ENCODE measurements around the gene SERPINA4. TPM values are rescaled to one million over a fixed set of nuclear protein-coding genes. Genes with fewer than 3 reads are reported as not detected.
"Not testable (repeated sequence)": the region's sequence is repeated elsewhere in the genome, so short reads cannot be mapped to it uniquely, and the experiment has no call there.

The SERPINA4 gene
- polyA plus RNA-seq, 3 donors = 1.1 to 76.1 TPM; not detected in 1

DNA sequence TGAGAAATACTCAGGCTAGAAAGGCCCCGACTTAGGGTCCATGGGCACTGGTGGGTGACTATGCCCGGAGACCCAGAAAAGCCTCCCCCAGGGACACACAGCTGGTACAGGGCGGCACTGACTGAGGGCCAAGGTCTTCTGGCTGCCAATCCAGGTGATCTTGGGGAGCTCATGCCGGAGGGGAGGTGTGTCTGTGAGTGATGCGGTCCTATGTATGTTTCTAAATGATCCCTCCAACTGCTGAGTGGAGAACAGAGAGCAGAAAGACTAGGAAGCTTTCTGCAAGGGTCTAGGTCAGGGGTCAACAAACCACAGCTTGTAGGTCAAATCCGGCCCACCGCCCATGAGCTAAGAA lies 391 bp downstream of the SERPINA4 start:
- no peak overlapping the region for H3K27ac ChIP-seq (ENCODE audit: low read depth, low read length)
- 49 to 82% (median 82%) methylated on average over 7 of the region's 7 CpGs for WGBS, 3 donors

DNA sequence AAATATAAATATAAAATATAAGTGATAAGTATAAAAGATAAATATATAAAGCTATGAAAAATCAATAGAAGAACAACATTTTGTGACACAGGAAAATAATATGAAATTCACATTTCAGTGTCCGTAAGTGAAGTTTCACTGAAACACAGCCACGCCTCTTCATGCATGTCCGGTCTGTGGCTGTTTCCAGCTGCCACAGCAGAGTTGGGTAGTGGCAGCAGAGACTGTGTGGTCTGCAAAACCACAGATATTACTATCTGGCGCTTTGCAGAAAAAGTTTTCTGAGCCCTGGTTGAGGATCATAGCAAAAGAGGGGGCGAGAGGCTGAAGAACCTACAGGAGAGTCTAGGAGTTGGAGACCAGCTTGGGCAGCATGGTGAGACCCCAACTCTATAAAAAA lies 780 bp downstream of the SERPINA4 start:
- WGBS, 3 donors = 78 to 84% (median 84%) methylated on average over 5 of the region's 5 CpGs
- H3K27ac ChIP-seq (ENCODE audit: low read depth, low read length) = no peak overlapping the region

DNA sequence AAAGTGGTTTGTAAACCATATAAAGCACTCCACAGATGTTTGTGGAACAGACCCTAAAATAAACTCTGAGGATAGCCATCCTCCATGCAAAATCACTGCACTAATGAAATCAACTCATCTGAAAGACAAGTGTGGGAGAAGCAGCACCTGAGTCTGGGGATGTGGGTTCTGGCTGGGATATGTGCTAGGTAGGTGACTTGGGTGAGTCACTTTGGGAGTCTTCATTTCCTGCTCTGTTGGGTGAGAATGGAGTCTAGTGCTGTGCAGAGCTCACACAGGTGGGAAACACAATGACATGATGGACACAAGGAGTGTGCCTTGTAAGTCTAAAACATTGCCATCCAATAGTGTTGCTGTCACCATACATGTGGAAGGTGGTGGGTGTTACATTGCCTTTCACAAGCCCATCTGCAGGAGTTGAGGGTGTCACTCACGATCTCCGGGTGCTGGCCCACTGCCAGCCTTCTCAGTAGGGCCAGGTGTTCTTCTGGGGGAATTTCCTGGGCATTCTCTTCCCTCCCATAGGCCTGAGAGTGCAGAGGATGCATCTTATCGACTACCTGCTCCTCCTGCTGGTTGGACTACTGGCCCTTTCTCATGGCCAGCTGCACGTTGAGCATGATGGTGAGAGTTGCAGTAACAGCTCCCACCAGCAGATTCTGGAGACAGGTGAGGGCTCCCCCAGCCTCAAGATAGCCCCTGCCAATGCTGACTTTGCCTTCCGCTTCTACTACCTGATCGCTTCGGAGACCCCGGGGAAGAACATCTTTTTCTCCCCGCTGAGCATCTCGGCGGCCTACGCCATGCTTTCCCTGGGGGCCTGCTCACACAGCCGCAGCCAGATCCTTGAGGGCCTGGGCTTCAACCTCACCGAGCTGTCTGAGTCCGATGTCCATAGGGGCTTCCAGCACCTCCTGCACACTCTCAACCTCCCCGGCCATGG lies 2.0 kb downstream of the SERPINA4 start:
- WGBS, 3 donors = 82 to 90% (median 89%) methylated on average over 16 of the region's 16 CpGs
- H3K27ac ChIP-seq (ENCODE audit: low read depth, low read length) = no peak overlapping the region

DNA sequence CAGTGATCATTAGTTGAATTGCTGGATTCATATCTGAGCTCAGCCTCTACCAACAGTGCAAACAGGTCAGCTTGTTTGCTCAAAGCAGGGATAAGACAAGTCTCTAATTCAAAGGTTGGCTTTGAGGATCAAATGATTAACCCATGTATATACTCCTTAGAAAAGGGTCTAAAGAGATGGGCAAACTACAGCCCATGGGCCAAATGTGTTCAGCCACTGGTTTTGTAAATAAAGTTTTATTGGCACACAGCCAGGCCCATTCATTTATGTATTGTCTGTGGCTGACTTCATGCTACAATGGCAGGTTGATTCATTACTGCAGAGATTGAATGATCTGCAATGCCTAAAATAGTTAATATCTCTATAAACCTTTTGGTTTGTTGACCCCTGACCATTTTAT lies 3.1 kb downstream of the SERPINA4 start:
- H3K27ac ChIP-seq (ENCODE audit: low read depth, low read length) = no peak overlapping the region

DNA sequence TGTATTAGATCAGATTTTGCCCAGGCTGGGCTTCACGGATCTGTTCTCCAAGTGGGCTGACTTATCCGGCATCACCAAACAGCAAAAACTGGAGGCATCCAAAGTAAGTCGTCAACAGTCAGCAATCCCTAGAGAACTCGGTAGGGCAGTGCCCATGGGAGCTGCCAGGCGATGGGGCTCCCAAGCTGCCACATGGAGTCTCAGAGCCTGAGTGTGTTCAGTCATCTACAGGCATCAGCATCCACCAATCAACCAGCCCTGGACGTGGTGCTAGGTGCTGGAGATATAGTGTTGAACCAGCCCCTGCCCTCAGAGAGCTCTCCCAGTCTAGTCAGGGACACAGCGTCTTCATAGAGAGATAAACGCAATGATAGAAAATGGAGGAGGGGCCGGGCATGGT lies 6.9 kb downstream of the SERPINA4 start:
- H3K27ac ChIP-seq (ENCODE audit: low read depth, low read length) = no peak overlapping the region
- 89 to 94% (median 91%) methylated on average over 9 of the region's 9 CpGs for WGBS, 3 donors

DNA sequence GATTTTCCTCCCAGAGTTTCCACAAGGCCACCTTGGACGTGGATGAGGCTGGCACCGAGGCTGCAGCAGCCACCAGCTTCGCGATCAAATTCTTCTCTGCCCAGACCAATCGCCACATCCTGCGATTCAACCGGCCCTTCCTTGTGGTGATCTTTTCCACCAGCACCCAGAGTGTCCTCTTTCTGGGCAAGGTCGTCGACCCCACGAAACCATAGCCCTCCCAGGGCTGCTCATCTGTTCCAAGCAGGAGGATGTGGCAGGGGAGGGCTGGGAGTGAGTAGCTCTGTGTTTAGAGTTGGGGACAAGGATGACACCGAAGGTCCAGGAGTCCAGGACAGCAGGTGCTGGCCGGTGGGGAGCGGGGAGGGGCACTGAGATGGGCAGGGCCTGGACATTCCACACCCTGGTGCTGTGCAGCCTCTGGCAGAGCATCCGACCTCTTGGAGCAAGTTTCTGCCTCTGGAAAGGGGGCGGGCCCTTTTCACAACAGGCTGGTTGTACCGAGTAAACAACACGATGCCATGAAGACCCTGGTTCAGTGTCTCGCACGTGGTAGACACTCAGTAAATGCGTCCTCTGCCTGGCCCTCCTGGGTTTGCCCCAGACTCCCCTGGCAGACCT lies 8.2 kb downstream of the SERPINA4 start:
- WGBS, 3 donors = 83 to 93% (median 90%) methylated on average over 19 to 20 of the region's 20 CpGs
- H3K27ac ChIP-seq (ENCODE audit: low read depth, low read length) = no peak overlapping the region

DNA sequence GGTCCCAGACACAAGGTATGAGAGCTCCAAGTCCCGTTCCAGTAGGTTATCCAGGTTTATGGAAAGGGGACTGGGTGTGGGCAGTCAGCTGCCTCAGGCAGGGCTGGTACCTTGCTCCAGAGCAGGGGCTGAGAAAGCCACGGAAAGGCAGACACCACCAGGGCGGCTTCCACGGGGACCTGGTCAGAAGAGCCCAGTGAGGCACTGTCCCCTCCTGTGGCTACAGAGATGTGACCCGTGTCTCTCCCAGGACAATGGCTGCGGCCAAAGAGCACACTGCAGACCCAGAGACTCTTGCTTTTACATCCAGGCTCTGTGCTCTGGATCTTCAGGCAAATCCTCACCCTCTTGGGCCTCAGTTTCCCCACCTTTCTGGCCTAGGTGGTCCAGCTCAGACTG lies 8.8 kb downstream of the SERPINA4 start:
- H3K27ac ChIP-seq (ENCODE audit: low read depth, low read length) = no peak overlapping the region
- WGBS, 3 donors = 90 to 93% (median 92%) methylated on average over 6 of the region's 6 CpGs

DNA sequence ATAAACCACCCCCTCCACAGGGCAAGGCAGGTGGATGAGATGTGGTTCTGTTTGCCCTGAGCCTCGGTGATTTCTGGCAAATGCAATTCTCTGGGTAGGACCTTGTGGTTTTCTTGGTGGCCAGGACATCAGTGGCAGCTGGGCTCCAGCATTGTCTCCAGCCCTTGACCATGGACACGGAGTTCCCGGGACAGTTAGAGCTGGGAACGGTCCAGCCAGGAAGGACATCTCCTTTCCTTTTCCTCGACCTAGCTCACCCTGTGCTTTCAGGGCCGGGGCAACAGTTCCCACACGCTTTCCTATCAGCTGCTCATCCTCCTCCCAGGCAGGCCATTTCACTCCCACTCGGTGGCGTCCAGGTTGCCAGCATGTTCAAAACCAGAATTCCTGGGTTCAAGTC lies 9.2 kb downstream of the SERPINA4 start:
- no peak overlapping the region for H3K27ac ChIP-seq (ENCODE audit: low read depth, low read length)
- WGBS, 3 donors = 77 to 84% (median 82%) methylated on average over 9 of the region's 9 CpGs

DNA sequence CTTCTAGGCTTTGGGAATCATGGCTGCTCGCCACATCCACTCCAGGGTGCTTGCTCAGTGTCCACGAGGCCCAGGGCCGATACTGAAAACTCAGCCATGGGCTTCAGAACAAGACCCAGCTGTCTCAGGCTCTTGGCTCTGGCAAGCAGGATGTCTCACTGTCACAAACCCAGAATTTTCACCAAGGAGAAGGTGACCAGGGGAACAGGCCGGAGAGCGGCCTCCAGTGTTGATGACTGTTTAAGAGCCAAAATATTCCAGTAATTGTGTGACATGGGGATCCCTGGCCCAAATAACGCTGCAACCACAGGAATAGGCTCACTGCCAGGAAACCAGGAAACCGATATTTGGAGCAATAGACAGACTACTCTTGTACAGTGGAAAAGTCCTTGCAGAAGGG lies 10.2 kb downstream of the SERPINA4 start:
- no peak overlapping the region for H3K27ac ChIP-seq (ENCODE audit: low read depth, low read length)
- WGBS, 3 donors = 49 to 55% (median 50%) methylated on average over 7 of the region's 7 CpGs

DNA sequence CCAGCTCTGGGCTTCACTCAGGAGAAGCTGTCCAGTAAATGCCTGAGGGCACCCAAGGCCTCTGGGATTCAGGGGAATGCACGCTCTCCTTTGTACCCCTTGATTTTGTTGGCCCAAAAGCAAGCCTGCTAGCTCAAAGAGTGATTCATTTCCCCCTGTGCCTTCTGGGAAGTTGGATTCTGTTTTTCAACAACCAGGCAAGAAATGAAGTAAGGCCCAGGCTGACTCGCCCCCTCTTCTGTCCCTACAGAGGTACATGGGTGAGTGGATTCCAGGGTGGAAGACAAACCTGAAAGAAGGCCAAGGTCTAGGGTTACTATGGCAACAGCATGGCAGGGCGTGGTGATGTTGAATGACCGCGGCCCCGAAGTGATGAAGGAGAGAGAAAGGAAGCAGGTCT lies 10.7 kb downstream of the SERPINA4 start:
- H3K27ac ChIP-seq (ENCODE audit: low read depth, low read length) = no peak overlapping the region

DNA sequence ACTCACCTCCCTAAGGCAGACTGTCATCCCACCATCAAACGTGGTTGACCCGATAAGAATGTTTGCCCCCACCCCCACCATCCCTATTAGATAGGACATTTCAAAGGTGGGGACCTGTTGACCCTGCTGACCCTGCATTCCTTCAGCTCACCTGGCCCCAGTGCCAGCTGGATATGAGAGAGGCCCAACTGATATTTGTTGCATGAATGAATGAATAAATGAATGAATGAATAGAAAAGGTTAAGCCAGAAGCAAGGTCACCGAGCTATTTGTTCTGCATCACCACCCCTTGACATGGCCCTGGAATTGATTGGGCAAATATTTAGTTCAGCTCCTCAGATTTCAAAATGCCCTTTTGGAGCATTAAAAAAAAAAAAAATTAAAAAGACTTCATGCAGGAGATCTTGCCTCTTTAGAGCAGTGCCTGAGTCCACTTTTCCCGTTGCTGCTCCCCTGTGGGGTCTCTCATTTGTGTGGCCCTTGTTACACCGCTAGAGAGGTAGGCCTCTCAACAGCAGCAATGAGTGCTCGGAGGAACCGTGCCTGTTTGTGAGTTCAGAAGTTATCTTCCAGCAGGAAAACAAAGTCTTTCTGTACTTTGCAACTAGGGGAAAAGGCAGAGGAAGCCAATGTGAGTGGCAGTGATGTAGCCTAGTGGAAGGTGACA lies 11.5 kb downstream of the SERPINA4 start:
- H3K27ac ChIP-seq (ENCODE audit: low read depth, low read length) = no peak overlapping the region
- WGBS, 3 donors = 32 to 85% (median 84%) methylated on average over 7 of the region's 7 CpGs

More for the DNA sequence above, 10.7 kb downstream of the SERPINA4 start:
- WGBS, 3 donors = 73 to 83% (median 74%) methylated on average over 6 of the region's 6 CpGs

DNA sequence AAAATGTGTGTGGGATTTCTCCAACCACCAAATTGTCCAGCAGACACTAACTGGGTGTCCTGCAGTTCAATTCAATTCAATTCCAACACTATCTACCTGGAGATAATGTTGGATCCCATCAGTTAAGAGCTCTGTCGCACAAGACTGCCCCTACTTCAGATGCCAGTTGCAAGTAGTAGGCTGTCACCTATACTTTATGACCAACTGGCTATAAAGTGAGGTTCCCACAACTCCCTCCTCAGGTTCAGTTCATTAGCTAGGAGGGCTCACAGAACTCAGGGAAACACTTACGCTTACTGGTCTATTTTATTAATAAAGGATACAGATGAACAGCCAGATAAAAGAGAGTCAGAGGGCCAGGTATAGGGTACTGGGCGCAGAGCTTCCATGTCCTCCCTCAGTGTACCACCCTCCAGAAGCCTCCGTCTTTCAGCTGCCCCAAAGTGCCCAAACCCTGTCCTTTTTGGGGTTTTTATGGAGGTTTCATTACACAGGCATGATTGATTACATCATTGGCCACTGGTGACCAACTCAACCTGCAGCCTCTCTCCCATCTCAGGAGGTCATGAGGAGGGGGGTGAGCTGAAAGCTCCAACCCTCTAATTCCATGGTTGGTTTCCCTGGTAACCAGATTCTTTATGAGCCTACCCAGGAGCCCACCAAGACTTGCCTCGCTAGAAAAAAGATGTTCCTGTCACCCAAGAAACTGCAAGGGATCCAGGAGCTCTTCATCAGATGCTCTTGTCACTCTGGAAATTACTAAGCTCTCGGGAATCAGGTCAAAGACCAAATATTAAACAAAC lies 12.4 kb downstream of the SERPINA4 start:
- H3K27ac ChIP-seq (ENCODE audit: low read depth, low read length) = no peak overlapping the region
- 84 to 88% (median 85%) methylated on average over 6 of the region's 6 CpGs for WGBS, 3 donors

DNA sequence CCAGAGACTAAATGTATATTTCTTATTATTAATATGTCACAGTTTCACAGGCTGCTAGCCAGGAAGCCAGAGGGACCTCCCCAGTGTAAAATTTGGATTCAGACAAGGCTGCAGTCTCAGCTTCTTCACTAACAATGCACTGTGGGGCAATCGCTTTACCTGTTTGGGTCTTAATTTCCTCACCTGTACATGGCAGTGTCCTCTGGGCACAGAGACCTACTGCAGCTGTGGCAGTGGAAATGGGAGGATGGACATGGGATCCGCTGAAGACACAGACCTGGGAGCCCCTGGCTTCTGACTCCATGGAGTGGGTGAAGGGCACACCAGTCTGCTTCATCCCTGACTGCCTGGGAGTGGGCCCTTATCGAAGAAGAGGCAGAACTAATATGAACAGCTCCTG lies 13.1 kb downstream of the SERPINA4 start:
- H3K27ac ChIP-seq (ENCODE audit: low read depth, low read length) = no peak overlapping the region
- 77 to 87% (median 78%) methylated on average over 3 of the region's 3 CpGs for WGBS, 3 donors

DNA sequence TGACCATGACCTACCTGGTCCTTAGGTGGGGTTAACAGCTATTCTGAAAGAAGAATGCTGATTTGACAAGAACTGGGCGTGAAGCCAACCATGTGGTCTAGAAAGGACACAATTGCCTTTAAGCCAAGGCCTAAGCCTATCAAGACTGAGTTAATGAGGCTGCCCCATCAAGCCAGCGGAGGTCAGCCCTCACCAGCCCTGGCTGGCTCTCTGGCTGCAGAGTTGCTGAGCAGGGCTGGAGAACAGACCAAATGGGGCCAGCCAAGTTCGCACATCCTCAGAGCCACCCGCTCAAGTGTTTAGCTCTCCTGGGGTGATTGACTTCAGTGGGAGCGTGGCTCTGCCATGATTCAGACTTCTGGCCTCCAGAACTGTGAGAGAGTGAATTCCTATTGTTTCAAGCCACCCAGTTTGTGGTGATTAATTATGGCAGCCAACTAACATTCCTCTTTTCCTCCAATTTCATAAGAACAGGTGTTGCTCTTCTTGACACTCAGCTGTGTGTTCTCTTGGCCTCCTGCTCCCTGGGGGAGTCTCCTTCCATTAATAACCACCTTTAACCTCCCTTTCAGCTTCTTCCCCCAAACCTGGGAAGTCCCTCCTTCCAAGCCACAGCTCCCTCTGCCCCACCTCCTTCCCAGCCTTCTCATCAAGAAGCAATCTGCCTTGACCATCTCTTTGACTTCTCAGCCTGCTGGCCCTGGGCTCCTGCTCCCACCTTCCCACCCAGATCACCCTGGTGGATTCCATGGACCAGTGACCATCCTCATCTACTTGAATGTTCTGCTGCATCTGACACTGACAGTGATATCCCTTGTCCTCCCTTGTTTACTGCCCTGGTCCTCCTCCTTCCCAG lies 14.7 kb downstream of the SERPINA4 start:
- 54 to 84% (median 84%) methylated on average over 5 of the region's 5 CpGs for WGBS, 3 donors
- H3K27ac ChIP-seq (ENCODE audit: low read depth, low read length) = no peak overlapping the region

DNA sequence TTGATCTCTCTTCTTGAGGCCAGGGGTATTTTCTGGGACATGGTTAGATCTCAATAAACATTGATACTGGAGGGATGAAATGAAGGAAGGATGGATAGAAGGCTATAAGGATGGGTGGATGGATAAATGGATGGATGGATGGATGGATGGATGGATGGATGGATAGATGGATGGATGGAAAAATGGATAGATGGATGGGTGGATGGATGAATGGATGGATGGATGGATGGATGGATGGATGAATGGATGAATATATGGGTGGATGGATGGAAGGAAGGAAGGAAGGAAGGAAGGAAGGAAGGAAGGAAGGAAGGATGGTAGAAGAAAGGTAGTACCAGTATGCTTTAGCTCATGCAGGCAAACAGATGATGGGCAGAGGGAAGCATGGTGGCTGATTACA lies 16.2 kb downstream of the SERPINA4 start:
- not testable (repeated sequence) for H3K27ac ChIP-seq (ENCODE audit: low read depth, low read length)

DNA sequence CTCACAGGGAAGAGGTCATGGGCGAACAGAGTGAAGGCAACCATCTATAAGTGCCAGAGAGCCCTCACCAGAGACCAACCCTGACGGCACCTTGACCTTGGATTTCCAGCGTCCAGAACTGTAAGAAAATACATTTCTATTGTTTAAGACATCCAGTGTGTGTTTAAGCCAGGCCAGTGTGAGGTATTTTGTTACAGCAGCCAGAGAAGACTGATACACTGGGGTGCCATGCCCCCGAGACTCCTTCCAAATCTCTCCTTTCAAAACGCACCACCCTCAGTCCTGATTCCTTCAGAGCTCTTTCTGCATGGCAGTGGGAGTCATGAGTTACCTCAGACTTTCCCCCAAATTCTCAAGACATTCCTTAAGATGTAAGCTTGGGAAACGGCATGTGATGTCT lies 17.5 kb downstream of the SERPINA4 start:
- WGBS, 3 donors = 83 to 85% (median 85%) methylated on average over 6 of the region's 6 CpGs
- H3K27ac ChIP-seq (ENCODE audit: low read depth, low read length) = no peak overlapping the region

DNA sequence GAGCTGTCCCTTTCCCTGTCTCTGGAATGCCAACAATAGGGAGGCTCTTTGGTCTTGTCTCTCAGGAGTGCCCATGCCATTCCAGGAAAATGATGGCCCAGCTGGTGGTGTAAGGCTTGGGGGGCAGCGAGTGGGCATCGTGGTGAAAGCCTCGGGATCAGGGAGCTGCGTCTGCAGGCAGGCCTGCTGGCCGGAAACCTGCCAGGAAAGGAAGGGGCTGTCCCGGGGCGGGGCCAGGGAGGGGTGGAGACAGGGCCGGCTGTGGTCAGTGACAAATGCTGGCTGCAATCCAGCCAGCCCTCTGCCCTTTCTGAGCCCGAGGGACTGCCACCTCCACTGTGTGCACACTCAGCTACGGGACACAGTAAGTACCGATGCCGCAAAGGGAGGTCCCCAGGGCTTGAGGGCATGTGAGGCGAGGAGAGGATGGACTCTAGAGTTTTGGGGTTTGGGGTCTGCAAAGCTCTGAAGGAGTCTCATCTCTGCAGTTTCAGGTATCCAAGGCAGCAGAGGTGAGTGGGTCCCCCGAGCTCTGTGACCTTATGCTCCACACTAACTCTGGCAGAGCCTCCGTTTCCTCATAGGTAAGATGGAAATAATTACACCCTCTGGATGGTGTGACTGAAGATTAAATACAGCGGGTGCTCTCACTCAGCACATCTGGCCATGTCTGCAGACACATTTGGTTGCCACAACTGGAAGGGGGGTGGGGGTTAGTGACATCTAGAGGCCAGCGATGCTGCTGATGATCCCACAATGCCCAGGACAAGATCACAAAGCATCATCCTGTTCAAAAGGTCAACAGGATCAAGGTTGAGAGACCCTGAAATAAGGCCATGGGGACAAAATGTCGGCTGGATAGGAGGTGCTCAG lies 20.1 kb downstream of the SERPINA4 start, which contains the start of gene SERPINA5:
SERPINA5 (plus strand) TSS at position 300 of the 873 bp plus-strand sequence. CDS start 5,937 bp downstream, outside the sequence.
- H3K27ac ChIP-seq (ENCODE audit: low read depth, low read length) = no peak within 1 kb of the TSS
- WGBS, 3 donors = 39 to 43% (median 41%) methylated on average over 18 of the region's 18 CpGs
